Measurements from ENCODE around the gene PLB1. TPM values are rescaled to one million over a fixed set of nuclear protein-coding genes. Genes with fewer than 3 reads are reported as not detected.

Gene PLB1
- total RNA-seq, 2 donors from 2014 or later: 2.1 to 3.0 TPM

GRCh38 chr2:28692411-28692810, 196.6 kb downstream of the PLB1 start:
- Histone ChIP-seq H3K4me1 (peaks cover 0 to 14% of the 10 kb centered on the region in 2 donors), H3K27me3 (no peaks in the 10 kb centered on the region), H3K4me3 (no peak overlapping the region), H3K36me3 (no peaks in the 10 kb centered on the region), H3K9me3 (no peaks in the 10 kb centered on the region), H3K27ac (no peak overlapping the region)
- TF ChIP-seq CTCF (IDR thresholded peaks at IDR 0.05): no peak
- no peak for DNase-seq (ENCODE audit: low spot score)

GRCh38 chr2:28693223-28693622, 197.4 kb downstream of the PLB1 start:
- DNase-seq (ENCODE audit: low spot score): no peak
- peak overlapping the region in 1 of 2 donors; percentile 15 for H3K27ac ChIP-seq
- H3K4me1 ChIP-seq: peaks cover 0 to 14% of the 10 kb centered on the region in 2 donors
- no peaks in the 10 kb centered on the region for H3K9me3 ChIP-seq
- no peaks in the 10 kb centered on the region for H3K36me3 ChIP-seq
- no peak for TF ChIP-seq CTCF (IDR thresholded peaks at IDR 0.05)
- no peak overlapping the region for H3K4me3 ChIP-seq
- H3K27me3 ChIP-seq: no peaks in the 10 kb centered on the region

Other genes starting within 250 kb of the PLB1 start
- 100 to 1,000 TPM in 1 of 2 donors, 10 to 100 TPM in 1; 54.0 to 116 TPM for gene FOSL2, start 103.2 kb upstream of the PLB1 start, total RNA-seq

All from right atrium auricular region (tissue), 2 donors.